Gastroesophageal sphincter (tissue), 4 donors: ENCODE data around the gene PHKG1. TPM values are rescaled to one million over a fixed set of nuclear protein-coding genes. Genes with fewer than 3 reads are reported as not detected.
"Not testable (repeated sequence)": the region's sequence is repeated elsewhere in the genome, so short reads cannot be mapped to it uniquely, and the experiment has no call there.

Experiments used
- ATAC-seq: fragments of 150-250 bp; one replicate; pipeline ENCODE4 v1.9.1; 2016; ENCODE audit warnings: mild to moderate bottlenecking, moderate library complexity
- H3K27ac ChIP-seq, 4 donors: fragments of 200-600 bp; sonication (generic) in 3 of 4; 1 replicate in 3 of 4; 2 replicates in 1 of 4; pipeline ENCODE4 v1.5.1; 2016 to 2019
- H3K27me3 ChIP-seq: fragments of 200-600 bp; sonication (generic); one replicate; pipeline ENCODE4 v1.5.1; 2019
- H3K36me3 ChIP-seq, 2 donors: fragments of 200-600 bp; sonication (generic); one replicate each; pipeline ENCODE4 v1.5.1; 2019; ENCODE audit warnings: control low read depth in 1 of 2
- H3K4me1 ChIP-seq, 3 donors: fragments of 200-600 bp; sonication (generic); 1 replicate in 2 of 3; 2 replicates in 1 of 3; pipeline ENCODE4 v1.5.1; 2016 to 2019; ENCODE audit warnings: control low read depth in 2 of 3
- H3K4me3 ChIP-seq, 2 donors: fragments of 200-600 bp; sonication (generic); one replicate each; pipeline ENCODE4 v1.5.1; 2019; ENCODE audit warnings: mild to moderate bottlenecking in 1 of 2, moderate library complexity in 1 of 2
- H3K9me3 ChIP-seq, 3 donors: fragments of 200-600 bp; sonication (generic); one replicate each; pipeline ENCODE4 v1.5.1; 2017 to 2019; ENCODE audit warnings: control low read depth in 2 of 3
- EP300 ChIP-seq: sonication (generic); formaldehyde crosslinking; IDR thresholded peaks from one replicate; pipeline ENCODE4 v1.6.1; 2017; ENCODE audit warnings: antibody characterized with exemption, mild to moderate bottlenecking
- POLR2A ChIP-seq, 2 donors: fragments of 450-650 bp; IDR thresholded peaks; one replicate each; pipeline ENCODE4 v1.6.1; 2017; ENCODE audit warnings: antibody characterized with exemption in 2 of 2, mild to moderate bottlenecking in 2 of 2, moderate library complexity in 1 of 2
- POLR2AphosphoS5 ChIP-seq: sonication (generic); formaldehyde crosslinking; IDR thresholded peaks from one replicate; pipeline ENCODE4 v1.6.1; 2017; ENCODE audit warnings: antibody characterized with exemption
- WGBS, 2 donors: methylation state at CpG; one replicate each; pipeline ENCODE4 v1.1.5; 2018; ENCODE audit warnings: low coverage in 1 of 2; 5-methylcytosine and 5-hydroxymethylcytosine counted together
- total RNA-seq, 4 donors: library from RNA; depleted of rRNA; stranded (reverse); fragments of >200 nt; gene quantifications; one replicate each; pipeline ENCODE4 v1.1.0, GENCODE V29; 2016
- TF ChIP-seq, protein P1 (sequence below), 4 experiments: fragments of 200-600 bp in 2 of 4; fragments of 450-650 bp in 2 of 4; sonication (generic) in 1 of 4; IDR thresholded peaks; one replicate each; pipeline ENCODE4 v1.5.1; 2017 to 2019; ENCODE audit warnings: antibody characterized with exemption in 4 of 4, mild to moderate bottlenecking in 2 of 4, moderate library complexity in 2 of 4

The PHKG1 gene
- total RNA-seq, 4 donors from 2014 or later = 1.9 to 2.1 TPM; not detected in 2

DNA sequence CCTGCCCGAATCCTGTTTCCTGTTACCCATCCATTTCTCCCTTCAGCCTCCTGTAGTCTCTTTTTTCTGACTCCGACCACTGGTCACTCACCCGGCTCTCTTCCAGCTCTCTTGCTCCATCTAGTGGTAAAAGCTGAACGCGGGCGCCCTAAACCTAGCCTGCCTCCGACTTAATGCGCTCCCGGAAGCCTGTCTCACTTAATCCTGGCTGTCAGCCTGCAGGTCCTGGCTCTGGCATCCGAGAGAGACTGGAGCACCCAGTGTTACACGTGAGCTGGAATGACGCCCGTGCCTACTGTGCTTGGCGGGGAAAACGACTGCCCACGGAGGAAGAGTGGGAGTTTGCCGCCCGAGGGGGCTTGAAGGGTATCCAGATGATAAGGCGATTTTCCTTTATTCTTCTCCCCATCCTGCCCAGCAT is 18.4 kb downstream of the PHKG1 start:
- peak; percentile 93 for ATAC-seq
- TF ChIP-seq POLR2AphosphoS5 (peak; percentile 57), EP300 (no peak)
- TF ChIP-seq, protein P1, sequence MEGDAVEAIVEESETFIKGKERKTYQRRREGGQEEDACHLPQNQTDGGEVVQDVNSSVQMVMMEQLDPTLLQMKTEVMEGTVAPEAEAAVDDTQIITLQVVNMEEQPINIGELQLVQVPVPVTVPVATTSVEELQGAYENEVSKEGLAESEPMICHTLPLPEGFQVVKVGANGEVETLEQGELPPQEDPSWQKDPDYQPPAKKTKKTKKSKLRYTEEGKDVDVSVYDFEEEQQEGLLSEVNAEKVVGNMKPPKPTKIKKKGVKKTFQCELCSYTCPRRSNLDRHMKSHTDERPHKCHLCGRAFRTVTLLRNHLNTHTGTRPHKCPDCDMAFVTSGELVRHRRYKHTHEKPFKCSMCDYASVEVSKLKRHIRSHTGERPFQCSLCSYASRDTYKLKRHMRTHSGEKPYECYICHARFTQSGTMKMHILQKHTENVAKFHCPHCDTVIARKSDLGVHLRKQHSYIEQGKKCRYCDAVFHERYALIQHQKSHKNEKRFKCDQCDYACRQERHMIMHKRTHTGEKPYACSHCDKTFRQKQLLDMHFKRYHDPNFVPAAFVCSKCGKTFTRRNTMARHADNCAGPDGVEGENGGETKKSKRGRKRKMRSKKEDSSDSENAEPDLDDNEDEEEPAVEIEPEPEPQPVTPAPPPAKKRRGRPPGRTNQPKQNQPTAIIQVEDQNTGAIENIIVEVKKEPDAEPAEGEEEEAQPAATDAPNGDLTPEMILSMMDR (IDR thresholded peaks at IDR 0.05) = peak; percentile 86 to 94 (median 88)
- WGBS, 2 donors = 0 to 7% methylated on average over 8 of the region's 19 CpGs
- peaks cover 0 to 62% of the 10 kb centered on the region in 2 donors for H3K36me3 ChIP-seq
- no peak overlapping the region for H3K4me3 ChIP-seq
- H3K27me3 ChIP-seq = no peaks in the 10 kb centered on the region
- peak overlapping the region in 3 of 4 donors; percentile 5 to 61 (median 55) for H3K27ac ChIP-seq
- peaks cover 0 to 19% (median 5%) of the 10 kb centered on the region in 3 donors for H3K4me1 ChIP-seq
- no peaks in the 10 kb centered on the region for H3K9me3 ChIP-seq

DNA sequence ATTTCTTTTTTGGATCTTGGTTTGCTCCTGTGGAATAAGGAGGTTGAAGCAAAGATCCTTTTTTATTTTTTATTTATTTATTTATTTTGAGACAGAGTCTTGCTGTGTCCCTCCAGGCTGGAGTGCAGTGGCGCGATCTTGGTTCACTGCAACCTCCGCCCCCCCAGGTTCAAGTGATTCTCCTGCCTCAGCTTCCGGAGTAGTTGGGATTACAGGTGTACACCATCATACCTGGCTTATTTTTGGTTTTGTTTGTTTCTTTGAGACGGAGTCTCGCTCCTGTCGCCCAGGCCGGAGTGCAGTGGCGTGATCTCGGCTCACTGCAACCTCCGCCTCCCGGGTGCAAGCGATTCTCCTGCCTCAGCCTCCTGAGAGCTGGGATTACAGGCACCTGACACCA is 26.4 kb downstream of the PHKG1 start:
- H3K27ac ChIP-seq, H3K9me3 ChIP-seq, ATAC-seq, H3K4me3 ChIP-seq, H3K27me3 ChIP-seq: not testable (repeated sequence)
- H3K36me3 ChIP-seq = peaks cover 0 to 61% of the 10 kb centered on the region in 2 donors
- WGBS, 2 donors = 80 to 91% methylated on average over 1 to 9 of the region's 13 CpGs
- peaks cover 0 to 16% (median 5%) of the 10 kb centered on the region in 3 donors for H3K4me1 ChIP-seq

GRCh38 chr7:56063882-56064625 is 28.7 kb downstream of the PHKG1 start, which contains the start of gene SUMF2:
TSS of gene SUMF2 (plus strand) at chr7:56064286. CDS start at chr7:56064312, 26 bp downstream.
- peak; percentile 99 for ATAC-seq
- WGBS, 2 donors = 0% methylated on average over 3 to 10 of the region's 49 CpGs

GRCh38 chr7:56063500-56063881 is 29.3 kb downstream of the PHKG1 start:
- ATAC-seq = no peak

More at GRCh38 chr7:56063882-56064625, 28.7 kb downstream of the PHKG1 start, which contains the start of gene SUMF2:
- Histone ChIP-seq H3K27ac (peak within 1 kb of the TSS; percentile 72 to 92 (median 89)), H3K4me1 (peaks cover 0 to 16% (median 5%) of the 10 kb centered on the region in 3 donors), H3K36me3 (peaks cover 0 to 61% of the 10 kb centered on the region in 2 donors), H3K9me3 (no peaks in the 10 kb centered on the region), H3K4me3 (peak within 1 kb of the TSS; percentile 74 to 81), H3K27me3 (no peaks in the 10 kb centered on the region)
- TF ChIP-seq POLR2AphosphoS5 (peak; percentile 87), EP300 (no peak), POLR2A (IDR thresholded peaks at IDR 0.05) (peak; percentile 86 to 89)
- TF ChIP-seq, protein P1 (IDR thresholded peaks at IDR 0.05) = peak in 3 of 4 experiments; percentile 22 to 56 (median 27)

GRCh38 chr7:56062382-56062781 is 30.4 kb downstream of the PHKG1 start:
- TF ChIP-seq POLR2A (IDR thresholded peaks at IDR 0.05) = no peak
- no peak for TF ChIP-seq EP300
- TF ChIP-seq POLR2AphosphoS5 = no peak
- TF ChIP-seq, protein P1 (IDR thresholded peaks at IDR 0.05) = no peak
- no peaks in the 10 kb centered on the region for H3K9me3 ChIP-seq
- peaks cover 0 to 64% of the 10 kb centered on the region in 2 donors for H3K36me3 ChIP-seq
- ATAC-seq = no peak
- H3K27me3 ChIP-seq = no peaks in the 10 kb centered on the region
- no peak overlapping the region for H3K4me3 ChIP-seq
- 49 to 64% methylated on average over 2 of the region's 2 CpGs for WGBS, 2 donors
- peak overlapping the region in 2 of 4 donors; percentile 15 to 92 for H3K27ac ChIP-seq
- peaks cover 0 to 16% (median 5%) of the 10 kb centered on the region in 3 donors for H3K4me1 ChIP-seq

More at GRCh38 chr7:56063500-56063881, 29.3 kb downstream of the PHKG1 start:
- 49 to 61% methylated on average over 7 of the region's 7 CpGs for WGBS, 2 donors
- Histone ChIP-seq H3K9me3 (no peaks in the 10 kb centered on the region), H3K4me3 (peak overlapping the region in 1 of 2 donors; percentile 81), H3K4me1 (peaks cover 0 to 16% (median 5%) of the 10 kb centered on the region in 3 donors), H3K27me3 (no peaks in the 10 kb centered on the region), H3K27ac (peak overlapping the region; percentile 72 to 92 (median 89)), H3K36me3 (peaks cover 0 to 61% of the 10 kb centered on the region in 2 donors)
- no peak for TF ChIP-seq POLR2A (IDR thresholded peaks at IDR 0.05)

- no peak for ATAC-seq
- no peak for TF ChIP-seq POLR2A (IDR thresholded peaks at IDR 0.05)
- no peak for TF ChIP-seq POLR2AphosphoS5
- TF ChIP-seq EP300 = no peak
- TF ChIP-seq, protein P1 (IDR thresholded peaks at IDR 0.05) = no peak
- H3K9me3 ChIP-seq = no peaks in the 10 kb centered on the region
- H3K36me3 ChIP-seq = peaks cover 0 to 63% of the 10 kb centered on the region in 2 donors
- no peak overlapping the region for H3K27ac ChIP-seq
- peaks cover 0 to 41% (median 18%) of the 10 kb centered on the region in 3 donors for H3K4me1 ChIP-seq
- H3K4me3 ChIP-seq = no peak overlapping the region
- H3K27me3 ChIP-seq = no peaks in the 10 kb centered on the region
- WGBS, 2 donors = 73 to 86% methylated on average over 2 of the region's 2 CpGs
Measured at GRCh38 chr7:56053993-56054392, 38.8 kb downstream of the PHKG1 start.
